Hematopoietic multipotent progenitor cell treated with erythropoietin and hydrocortisone succinate and interleukin-3 and kit ligand, for 8 days (in vitro differentiated cells): ENCODE results near the gene S1PR1.
"Not testable (repeated sequence)": the region's sequence is repeated elsewhere in the genome, so short reads cannot be mapped to it uniquely, and the experiment has no call there.

ENCODE experiments used
- DNase-seq: peaks from one replicate; pipeline ENCODE4 v3.0.0-alpha.2; 2015

S1PR1 gene

DNA sequence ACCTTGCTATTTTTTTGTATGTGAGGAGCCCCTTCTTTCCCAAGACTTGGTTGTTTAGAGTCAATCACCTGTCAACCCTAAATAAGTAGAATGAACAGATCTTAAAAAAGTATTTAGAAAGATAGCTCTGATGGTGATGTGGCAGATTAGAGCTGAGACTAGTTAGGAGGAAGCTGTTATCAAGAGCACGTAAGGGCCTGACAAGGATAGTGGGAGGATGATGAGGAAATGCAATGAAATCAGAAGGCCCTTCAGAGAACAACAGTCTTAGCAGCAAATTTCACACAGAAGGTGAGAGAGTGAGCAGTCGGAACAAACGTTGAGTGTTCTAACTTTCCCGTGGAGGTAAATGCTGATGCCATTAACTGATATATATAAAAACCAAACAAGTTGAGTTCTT, 15.9 kb upstream of the S1PR1 start:
- DNase-seq: no peak

DNA sequence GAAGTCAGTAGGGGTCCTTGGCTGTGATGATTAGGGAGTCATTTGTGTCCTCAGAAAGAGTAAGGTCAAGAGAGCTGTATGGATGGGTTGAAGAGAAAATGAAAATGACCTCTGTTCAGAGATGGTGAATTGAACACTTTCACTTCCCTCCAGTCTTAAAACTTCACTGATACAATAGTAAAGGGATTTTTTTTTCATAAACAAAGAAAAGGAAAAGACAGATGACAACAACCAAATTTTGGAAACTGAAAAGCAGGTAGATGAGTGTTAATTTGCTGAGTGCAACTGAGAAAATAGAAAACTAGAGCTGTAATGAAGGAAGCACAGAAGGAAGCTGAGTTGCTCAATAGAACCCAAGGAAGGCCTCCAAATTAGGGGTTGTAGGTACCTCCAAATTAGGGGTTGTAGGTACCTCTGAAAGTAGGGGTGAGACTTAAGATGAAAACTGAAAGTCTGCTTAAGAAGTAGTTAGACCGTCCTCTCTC, 14.8 kb upstream of the S1PR1 start:
- DNase-seq: no peak

DNA sequence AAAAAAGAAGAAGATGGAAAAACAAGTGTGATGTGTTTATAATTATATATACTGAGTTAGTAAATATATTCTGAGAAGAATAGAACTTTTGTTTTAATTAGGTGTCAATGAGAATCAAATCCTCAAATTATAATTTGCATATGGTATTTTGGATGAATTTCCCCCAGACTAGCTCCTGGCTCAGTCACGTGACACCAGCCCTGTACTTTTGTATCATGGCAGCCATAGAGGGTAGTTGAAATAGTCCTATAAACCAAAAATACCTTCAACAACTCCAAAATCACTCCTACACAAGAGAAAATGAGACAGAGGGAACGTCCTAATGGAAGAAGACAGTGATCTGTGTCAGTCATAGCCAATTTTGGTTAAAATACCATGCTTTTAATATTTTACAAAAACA, 9.0 kb upstream of the S1PR1 start:
- DNase-seq: no peak

DNA sequence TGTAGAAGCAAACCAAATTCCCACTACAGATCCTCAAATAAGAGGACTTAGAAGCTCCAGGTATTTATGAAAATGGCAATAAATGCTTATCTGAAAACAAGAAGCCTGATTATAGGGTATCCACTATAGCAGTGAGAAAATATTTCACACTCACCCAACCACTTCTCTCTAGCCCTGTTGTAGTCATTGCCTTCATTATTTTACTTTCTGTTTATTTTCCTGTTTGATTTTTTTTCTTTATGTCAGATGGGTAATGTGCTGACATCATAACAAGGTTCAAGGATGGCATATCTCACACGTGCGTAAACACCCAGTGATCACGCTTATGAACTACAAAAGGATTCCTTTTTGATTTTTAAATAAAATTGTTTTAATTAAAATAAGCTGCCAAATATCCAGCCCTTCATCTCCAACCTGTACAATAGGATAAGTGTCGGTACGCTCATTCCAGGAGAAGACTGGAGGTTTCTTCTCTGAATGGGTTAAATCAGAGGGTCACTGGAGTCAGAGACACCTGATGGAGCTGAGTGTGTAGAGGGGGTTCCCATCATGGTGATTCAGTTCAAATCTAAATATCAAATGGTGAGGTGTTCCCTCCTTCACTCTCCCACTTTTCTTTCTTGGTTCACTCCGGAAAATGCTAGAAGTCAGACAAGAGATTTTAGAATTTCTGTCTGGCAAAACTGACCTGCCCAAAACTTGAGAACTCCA, 8.2 kb upstream of the S1PR1 start:
- no peak for DNase-seq

DNA sequence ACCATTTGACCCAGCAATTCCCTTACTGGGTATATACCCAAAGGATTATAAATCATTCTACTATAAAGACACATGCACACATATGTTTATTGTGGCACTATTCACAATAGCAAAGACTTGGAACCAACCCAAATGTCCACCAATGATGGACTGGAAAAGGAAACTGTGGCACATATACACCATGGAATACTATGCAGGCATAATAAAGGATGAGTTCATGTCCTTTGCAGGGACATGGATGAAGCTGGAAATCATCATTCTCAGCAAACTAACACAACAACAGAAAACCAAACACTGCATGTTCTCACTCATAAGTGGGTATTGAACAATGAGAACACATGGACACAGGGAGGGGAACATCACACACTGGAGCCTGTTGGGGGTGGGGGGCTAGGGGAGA, 4.6 kb upstream of the S1PR1 start:
- not testable (repeated sequence) for DNase-seq

DNA sequence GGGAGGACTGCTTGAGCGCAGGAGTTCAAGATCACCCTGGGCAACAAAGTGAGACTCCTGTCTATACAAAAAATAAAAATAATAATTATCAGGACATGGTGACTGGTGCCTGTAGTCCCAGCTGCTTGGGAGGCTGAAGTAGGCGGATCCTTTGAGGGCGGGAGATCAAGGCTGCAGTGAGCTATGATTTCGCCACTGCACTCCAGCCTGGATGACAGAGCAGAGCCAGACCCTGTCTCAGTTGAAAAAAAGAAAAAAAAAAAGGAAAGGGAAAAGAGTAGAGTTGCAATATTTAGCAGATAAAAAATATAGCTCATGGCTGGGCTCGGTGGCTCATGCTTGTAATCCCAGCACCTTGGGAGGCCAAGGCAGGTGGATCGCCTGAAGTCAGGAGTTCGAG, 3.3 kb upstream of the S1PR1 start:
- DNase-seq: no peak

DNA sequence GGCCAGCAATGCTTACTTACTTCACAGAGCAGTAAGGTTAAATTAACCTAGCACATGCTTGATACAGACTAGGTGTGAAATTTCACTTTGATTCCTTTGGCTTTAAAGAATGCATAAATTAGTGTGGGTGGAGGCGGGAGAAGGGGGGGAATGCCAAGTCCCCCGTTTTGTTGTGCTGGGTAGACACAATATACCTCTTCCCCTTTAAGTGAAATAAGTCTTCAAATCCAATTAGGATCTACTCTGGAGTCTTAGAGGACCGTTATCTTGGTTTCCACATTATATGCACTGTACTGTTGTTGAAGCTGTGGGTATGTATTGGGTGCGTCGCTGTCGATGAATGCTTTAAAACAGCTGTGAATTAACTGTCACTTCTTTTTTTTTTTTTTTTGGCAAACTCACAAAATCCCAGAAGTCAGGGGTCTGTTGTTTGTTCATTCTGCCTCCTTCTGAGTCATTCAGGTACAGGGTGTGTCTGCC, 1.6 kb upstream of the S1PR1 start:
- no peak for DNase-seq

DNA sequence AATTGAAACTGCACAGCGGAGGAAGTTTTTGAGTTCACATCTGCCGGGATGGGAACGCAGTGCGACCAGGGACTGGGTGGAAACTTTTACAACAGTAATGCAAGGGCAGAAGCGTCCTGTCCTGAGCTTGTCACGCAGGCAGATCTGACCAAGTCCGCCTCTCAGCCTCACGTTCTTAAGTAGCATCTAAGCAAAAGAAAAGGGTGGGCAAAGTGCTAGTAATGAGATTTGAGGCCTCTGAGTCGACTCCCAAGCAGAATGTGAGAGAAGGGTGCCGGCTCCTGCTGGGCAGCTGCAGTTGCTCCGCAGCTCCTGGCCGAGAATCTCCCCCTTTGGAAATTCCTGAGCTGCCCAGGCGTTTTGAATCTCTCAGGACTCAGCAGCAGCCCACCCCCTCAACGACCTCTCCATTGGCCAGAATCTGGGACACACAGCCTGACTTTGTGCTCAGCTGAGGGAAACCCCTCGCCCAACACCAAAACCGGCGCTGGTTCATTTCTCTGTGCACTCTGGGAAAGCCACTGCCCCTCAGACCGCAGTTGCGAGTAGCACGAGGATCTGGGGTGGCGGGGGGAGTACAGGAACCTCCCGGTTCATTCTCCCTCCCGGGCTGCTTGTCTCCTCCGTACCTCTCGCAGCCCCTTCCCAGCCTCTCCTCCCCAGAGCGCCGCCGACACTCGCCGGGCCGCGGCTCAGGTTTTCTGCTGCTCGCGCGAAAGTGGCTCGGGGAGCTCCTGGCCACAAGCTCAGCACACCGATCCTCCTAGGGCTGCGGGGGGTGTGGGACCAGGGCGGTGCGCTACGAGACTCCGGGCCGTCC, 913 bp upstream of the S1PR1 start:
- no peak for DNase-seq

DNA sequence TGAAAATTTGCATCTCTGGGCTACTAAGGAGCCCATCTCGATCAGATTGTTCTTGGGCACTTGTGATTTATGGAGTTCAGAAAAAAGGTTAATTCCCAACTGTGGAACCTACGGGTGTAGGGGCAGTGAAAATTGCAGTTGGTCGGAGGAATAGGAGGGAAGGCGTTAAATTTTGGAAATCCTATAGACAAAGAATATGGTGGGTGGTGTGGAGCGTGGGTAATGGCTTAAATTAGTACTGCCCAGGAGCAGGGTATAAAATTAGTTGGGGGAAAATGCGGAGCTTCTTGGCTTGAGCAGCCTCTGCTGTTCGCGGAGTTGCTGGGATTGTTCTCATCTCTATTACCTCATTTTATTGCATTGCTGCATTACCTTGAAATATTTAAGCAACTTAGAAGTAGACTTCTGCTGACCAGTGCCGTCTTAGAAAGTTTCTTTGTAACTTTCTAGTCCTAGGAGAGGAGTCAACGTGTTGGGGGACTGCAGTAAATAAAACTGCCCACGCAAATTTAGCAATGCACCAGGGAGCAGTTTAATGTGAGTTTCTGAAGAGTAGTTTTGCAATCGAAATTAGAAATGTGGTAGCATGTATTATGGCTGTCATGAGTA, 514 bp downstream of the S1PR1 start:
- DNase-seq: no peak

DNA sequence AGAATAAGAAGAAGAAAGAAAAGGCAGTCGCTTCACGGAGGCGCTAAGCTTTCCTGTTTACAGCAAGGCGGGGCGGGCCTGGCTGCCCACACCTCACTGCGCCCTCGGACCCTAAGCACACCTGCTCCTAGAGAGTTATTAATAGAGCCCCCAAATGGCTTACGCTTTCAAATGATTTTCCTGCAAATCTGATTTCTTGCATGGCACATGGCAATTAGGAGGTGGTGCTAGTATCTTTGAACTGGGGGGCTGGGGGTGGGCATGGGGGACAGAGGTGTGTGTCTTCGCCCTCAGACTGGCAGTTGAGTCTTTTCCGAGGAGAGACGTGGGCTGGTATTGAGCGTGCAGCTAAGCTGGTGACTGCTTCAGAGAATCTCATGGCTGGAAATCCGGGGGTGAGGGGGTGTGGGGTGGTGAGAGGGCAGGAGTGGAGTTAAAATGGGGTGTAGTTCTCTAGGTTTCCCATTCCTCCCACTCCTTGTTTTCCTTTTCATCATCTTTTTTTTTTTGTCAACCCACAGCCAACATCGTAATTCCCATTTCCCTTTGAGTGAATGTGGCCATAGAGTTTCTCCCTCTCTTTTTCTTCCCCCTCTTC, 1.3 kb downstream of the S1PR1 start:
- DNase-seq: no peak

DNA sequence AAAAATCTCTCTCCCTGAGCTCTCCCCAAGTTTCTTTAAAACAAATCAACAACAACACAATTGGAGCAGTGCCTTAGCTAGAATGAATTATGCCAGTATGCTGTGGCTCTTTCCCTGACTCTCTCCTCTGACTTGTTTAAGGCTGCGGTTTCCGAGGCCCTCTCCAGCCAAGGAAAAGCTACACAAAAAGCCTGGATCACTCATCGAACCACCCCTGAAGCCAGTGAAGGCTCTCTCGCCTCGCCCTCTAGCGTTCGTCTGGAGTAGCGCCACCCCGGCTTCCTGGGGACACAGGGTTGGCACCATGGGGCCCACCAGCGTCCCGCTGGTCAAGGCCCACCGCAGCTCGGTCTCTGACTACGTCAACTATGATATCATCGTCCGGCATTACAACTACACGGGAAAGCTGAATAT, 1.9 kb downstream of the S1PR1 start:
- peak; percentile 80 for DNase-seq

DNA sequence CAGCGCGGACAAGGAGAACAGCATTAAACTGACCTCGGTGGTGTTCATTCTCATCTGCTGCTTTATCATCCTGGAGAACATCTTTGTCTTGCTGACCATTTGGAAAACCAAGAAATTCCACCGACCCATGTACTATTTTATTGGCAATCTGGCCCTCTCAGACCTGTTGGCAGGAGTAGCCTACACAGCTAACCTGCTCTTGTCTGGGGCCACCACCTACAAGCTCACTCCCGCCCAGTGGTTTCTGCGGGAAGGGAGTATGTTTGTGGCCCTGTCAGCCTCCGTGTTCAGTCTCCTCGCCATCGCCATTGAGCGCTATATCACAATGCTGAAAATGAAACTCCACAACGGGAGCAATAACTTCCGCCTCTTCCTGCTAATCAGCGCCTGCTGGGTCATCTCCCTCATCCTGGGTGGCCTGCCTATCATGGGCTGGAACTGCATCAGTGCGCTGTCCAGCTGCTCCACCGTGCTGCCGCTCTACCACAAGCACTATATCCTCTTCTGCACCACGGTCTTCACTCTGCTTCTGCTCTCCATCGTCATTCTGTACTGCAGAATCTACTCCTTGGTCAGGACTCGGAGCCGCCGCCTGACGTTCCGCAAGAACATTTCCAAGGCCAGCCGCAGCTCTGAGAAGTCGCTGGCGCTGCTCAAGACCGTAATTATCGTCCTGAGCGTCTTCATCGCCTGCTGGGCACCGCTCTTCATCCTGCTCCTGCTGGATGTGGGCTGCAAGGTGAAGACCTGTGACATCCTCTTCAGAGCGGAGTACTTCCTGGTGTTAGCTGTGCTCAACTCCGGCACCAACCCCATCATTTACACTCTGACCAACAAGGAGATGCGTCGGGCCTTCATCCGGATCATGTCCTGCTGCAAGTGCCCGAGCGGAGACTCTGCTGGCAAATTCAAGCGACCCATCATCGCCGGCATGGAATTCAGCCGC, 2.5 kb downstream of the S1PR1 start:
- no peak for DNase-seq

DNA sequence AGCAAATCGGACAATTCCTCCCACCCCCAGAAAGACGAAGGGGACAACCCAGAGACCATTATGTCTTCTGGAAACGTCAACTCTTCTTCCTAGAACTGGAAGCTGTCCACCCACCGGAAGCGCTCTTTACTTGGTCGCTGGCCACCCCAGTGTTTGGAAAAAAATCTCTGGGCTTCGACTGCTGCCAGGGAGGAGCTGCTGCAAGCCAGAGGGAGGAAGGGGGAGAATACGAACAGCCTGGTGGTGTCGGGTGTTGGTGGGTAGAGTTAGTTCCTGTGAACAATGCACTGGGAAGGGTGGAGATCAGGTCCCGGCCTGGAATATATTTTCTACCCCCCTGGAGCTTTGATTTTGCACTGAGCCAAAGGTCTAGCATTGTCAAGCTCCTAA, 3.2 kb downstream of the S1PR1 start:
- no peak for DNase-seq

DNA sequence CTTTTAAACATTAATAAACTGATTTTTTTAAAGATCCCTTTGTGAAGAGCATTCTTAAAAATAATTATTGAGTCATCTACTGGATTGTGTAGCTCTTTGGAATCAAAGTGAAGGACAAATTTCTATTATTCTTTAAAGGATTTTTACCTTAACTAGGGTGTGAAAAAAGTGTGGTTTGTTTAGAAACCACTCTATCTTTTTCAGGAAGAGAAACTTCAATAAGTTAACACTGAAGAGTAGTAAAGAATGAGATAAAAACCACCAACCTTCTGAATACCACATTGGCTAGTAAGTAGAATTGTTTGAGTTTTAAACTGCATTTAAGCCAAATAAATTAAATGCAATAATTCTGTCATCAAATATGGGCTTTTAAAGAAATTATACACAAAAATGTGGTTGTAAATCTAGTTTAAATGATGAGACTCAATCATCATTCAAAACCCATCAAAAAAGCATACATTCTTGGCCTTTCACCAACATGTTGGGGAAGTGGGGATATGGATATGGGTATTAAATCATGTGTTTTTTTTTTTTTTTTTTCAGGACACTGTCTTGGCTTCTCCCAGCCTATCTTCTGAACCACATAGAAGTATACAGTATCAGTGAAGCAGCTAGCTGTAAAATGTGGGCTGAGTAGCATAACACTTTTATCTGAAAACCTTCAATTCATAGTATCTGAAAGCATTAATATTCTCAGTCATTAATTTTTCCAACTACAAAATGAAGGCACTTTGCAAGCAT, 4.8 kb downstream of the S1PR1 start:
- DNase-seq: no peak

DNA sequence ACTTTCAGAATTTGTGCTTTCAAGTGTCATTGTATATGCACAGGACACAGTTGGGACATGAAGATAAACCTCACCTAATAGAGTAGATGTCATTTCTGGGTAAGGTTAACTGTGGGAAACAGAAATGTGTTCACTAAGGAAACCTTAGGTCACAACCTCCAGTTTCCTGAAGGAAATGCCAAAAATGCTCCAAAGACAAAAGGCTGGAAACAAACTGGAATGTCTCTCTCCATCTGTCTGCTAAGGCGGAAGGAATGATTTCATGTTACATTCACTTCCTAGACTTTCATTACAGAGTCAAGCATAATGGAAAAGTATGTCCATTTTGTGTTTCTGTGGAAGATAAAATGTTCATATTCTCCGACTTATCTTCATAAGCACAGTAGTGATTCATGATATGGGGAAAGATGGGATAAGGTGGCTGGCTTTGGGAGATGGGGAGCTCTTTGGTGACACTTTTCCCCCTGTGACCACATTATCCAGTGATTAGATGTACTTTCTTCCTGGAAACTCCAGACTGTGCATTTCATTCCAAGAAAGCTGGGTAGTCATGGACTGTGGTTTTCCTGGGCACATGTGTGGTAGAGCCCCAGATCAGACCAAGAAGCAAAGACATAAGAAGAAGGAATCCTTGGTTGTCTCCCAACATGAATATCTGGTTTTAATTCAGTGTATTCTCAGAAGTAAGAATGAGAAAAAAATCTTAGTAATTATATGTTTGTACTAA, 5.7 kb downstream of the S1PR1 start:
- peak; percentile 52 for DNase-seq

DNA sequence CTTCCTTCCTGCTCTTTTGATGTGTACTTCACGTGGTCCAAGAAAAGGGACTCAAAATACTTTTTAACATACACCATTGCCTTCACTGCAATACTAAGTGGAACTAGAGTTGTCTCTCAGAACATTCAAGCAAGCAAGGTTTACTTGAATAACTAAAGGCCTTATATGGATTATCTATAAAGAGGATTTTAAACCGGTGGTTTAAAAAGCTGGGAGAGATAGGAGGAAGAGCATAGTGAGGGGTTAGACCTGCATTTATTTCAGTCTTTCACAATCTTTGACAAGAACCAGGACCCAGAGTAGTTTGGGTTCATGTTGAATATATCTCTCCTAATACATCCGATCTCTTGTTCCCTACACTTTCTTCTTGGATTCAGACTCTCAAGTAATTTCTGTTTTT, 6.9 kb downstream of the S1PR1 start:
- DNase-seq: no peak

DNA sequence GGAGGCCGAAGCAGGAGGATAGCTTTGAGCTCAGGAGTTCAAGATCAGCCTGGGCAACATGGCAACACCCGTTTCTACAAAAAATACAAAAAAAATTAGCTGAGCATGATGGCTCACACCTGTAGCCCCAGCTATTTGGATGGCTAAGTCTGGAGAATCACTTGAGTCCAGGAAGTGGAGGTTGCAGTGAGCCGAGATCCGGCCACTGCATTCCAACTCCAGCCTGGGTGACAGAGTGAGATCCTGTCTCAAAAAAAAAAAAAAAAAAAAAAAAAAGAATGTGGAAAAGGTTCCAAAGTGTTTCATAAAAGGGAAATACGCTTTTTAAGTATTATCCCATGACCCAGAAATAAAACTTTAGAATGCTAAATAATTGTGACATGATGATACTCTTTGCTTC, 8.0 kb downstream of the S1PR1 start:
- DNase-seq: no peak

DNA sequence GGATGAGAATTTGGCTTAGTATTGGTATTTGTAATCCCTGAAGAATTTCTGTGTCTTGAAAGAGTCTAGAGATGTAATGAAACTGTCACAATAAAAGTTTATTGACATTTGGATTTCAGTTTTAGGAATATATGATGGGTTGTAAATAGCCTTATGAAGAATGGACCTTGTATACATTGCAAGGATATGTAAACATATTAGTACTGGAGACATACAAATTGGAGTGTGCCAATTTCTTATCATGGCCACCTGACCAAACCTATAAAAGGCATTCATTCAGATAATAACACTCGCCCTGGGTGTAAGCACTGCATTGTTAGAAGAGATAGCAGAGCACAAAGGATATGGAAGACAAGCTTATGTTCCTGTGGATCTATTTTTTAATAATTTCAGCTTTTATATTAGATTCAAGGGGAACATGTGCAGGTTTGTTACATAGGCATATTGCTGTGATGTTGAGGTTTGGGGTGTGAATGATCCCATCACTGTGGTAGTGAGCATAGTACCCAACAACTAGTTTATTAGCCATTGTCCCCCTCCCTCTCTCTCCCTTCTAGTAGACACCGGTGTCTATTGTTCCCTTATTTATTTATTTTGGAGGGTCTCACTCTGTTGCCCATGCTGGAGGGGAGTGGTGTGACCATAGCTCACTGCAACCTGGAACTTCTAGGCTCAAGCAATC, 8.6 kb downstream of the S1PR1 start:
- DNase-seq: peak; percentile 90

DNA sequence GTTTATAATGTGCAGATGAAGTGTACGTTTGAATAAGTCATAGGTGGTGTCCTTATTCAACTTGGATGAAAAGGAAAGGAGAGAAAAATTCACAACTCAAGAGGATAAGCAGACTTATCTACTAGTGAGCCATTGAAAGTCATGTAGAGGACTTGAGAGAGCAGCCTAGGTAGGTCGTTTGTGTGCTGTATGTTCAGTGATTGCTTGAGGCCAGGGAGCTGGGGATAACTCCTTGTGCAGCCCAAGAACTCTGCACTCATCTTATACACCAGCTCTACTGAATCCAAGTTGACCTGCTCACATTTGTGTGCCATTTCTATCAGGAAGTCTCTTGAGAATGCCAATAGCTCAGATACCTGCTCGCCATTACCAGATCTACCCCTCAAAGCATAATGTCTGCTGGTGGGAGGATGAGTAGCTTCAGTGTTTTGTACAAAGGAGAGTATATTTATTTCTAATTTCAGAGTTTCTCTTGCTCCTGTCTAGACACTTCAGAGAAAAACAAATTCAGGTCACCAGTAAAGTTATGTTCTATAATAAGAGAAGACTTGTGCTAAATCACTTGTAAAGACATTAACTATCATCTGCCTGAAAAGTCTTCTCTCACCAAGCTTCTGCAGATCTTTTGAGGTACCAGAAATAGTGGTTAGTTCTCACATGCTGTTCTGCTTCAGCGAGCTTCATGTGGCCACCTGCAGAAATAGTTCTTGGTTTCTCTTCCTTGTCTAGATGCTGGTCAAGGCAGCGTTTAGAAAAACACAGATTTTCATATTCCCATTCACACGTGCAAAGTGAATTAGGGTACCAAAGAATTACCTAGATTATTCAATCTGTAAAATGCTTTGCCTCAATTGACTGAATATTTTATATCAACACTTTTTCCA, 10.8 kb downstream of the S1PR1 start:
- no peak for DNase-seq
